ENCODE results near the gene MATN1.
A peak's percentile ranks its signal among the peaks of the same experiment; 100 is the strongest.

MATN1 gene

GRCh38 chr1:30713311-30713710 lies 10.1 kb downstream of the MATN1 start:
- no peak for DNase-seq
- Mint-ChIP-seq H3K9me3 (peaks cover 9% of the 10 kb centered on the region), H3K36me3 (ENCODE audit: low read depth) (peaks cover 9% of the 10 kb centered on the region), H3K27ac (no peak overlapping the region), H3K4me1 (ENCODE audit: low read depth) (peaks cover 9% of the 10 kb centered on the region), H3K27me3 (peaks cover 8% of the 10 kb centered on the region), H3K4me3 (no peak overlapping the region)

DNA sequence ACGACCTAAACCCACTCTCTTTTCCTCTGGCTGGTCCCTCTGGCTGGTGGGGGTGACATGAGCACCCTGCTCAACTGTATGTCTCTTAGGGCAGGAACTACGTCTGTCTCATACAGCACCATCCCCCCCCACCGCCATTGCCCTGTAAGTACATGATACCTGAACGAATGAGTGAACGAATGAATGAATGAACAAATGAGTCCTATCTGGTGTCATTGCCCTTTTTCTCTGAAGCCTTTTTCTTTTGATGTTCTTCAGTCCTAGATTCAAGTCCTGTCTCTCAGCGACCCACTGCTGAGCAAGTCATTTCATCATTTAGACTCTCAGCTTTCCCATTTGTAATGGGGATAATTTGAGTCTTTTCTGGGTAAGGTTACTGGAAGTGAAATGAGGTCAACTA lies 10.8 kb downstream of the MATN1 start:
- Mint-ChIP-seq H3K27me3 (peaks cover 10% of the 10 kb centered on the region), H3K4me3 (no peak overlapping the region)
- DNase-seq = no peak

GRCh38 chr1:30710407-30710806 lies 13.0 kb downstream of the MATN1 start:
- no peak for DNase-seq
- peaks cover 14% of the 10 kb centered on the region for H3K27me3 Mint-ChIP-seq
- H3K27ac Mint-ChIP-seq = no peak overlapping the region
- H3K4me1 Mint-ChIP-seq (ENCODE audit: low read depth) = peaks cover 2% of the 10 kb centered on the region
- H3K36me3 Mint-ChIP-seq (ENCODE audit: low read depth) = peaks cover 5% of the 10 kb centered on the region
- H3K9me3 Mint-ChIP-seq = peaks cover 6% of the 10 kb centered on the region
- H3K4me3 Mint-ChIP-seq = no peak overlapping the region

More for the DNA sequence above, 10.8 kb downstream of the MATN1 start:
- Mint-ChIP-seq H3K36me3 (ENCODE audit: low read depth) (peaks cover 9% of the 10 kb centered on the region), H3K9me3 (peaks cover 9% of the 10 kb centered on the region), H3K27ac (no peak overlapping the region), H3K4me1 (ENCODE audit: low read depth) (peaks cover 8% of the 10 kb centered on the region)

DNA sequence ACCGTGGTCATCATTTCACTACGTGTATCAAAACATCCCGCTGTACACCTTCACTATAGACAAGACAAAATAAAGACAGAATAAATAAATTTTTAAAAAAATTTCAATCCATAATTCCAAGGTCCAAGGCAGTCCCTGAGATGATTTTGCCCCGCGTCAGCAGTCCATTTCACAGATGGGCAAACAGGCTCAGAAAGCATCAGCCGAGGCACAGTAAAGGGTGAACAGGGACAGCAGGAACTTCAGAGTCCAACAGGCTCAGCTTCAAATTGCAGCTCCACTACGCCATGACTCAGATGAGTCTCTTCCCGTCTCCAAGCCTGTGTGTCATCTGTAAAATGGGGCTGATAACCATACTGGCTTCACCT lies 15.0 kb downstream of the MATN1 start:
- no peaks in the 10 kb centered on the region for H3K36me3 Mint-ChIP-seq (ENCODE audit: low read depth)
- no peak overlapping the region for H3K4me3 Mint-ChIP-seq
- H3K27ac Mint-ChIP-seq = no peak overlapping the region
- peaks cover 14% of the 10 kb centered on the region for H3K27me3 Mint-ChIP-seq
- peaks cover 2% of the 10 kb centered on the region for H3K4me1 Mint-ChIP-seq (ENCODE audit: low read depth)
- H3K9me3 Mint-ChIP-seq = no peaks in the 10 kb centered on the region
- no peak for DNase-seq

- no peak overlapping the region for H3K27ac Mint-ChIP-seq
- H3K27me3 Mint-ChIP-seq = peaks cover 13% of the 10 kb centered on the region
- no peaks in the 10 kb centered on the region for H3K36me3 Mint-ChIP-seq (ENCODE audit: low read depth)
- H3K4me3 Mint-ChIP-seq = no peak overlapping the region
- no peaks in the 10 kb centered on the region for H3K9me3 Mint-ChIP-seq
- H3K4me1 Mint-ChIP-seq (ENCODE audit: low read depth) = peaks cover 2% of the 10 kb centered on the region
- peak; percentile 82 for DNase-seq
Measured at GRCh38 chr1:30707412-30708360, 15.7 kb downstream of the MATN1 start.

GRCh38 chr1:30706528-30706927 lies 16.9 kb downstream of the MATN1 start:
- no peak overlapping the region for H3K4me3 Mint-ChIP-seq
- no peaks in the 10 kb centered on the region for H3K36me3 Mint-ChIP-seq (ENCODE audit: low read depth)
- peaks cover 2% of the 10 kb centered on the region for H3K4me1 Mint-ChIP-seq (ENCODE audit: low read depth)
- H3K9me3 Mint-ChIP-seq = no peaks in the 10 kb centered on the region
- no peak for DNase-seq
- peaks cover 10% of the 10 kb centered on the region for H3K27me3 Mint-ChIP-seq
- H3K27ac Mint-ChIP-seq = no peak overlapping the region

DNA sequence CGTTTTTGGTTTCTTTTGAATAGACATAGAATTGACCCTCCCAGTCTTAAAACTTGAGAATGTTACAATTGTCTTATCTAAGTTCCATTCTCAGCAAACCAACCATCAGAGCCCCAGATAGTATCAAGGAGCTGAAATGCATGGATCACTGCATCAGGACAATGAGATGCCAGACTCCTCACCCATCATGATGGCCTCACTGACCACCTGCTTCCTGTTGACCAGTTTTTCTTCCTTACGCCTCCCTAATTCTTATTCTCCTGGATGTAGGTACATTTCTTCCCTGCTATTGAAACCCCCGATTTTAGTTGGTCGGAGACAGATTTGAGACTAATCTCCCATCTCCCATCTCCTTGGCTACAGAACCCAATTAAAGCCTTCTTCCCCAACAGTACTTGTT lies 17.7 kb downstream of the MATN1 start:
- H3K27me3 Mint-ChIP-seq = peaks cover 10% of the 10 kb centered on the region
- H3K27ac Mint-ChIP-seq = no peak overlapping the region
- no peaks in the 10 kb centered on the region for H3K36me3 Mint-ChIP-seq (ENCODE audit: low read depth)
- no peak for DNase-seq
- no peak overlapping the region for H3K4me3 Mint-ChIP-seq
- H3K4me1 Mint-ChIP-seq (ENCODE audit: low read depth) = peaks cover 2% of the 10 kb centered on the region
- H3K9me3 Mint-ChIP-seq = no peaks in the 10 kb centered on the region

- H3K27me3 Mint-ChIP-seq = peaks cover 10% of the 10 kb centered on the region
- H3K36me3 Mint-ChIP-seq (ENCODE audit: low read depth) = no peaks in the 10 kb centered on the region
- H3K9me3 Mint-ChIP-seq = no peaks in the 10 kb centered on the region
- no peak overlapping the region for H3K4me3 Mint-ChIP-seq
- DNase-seq = no peak
- no peak overlapping the region for H3K27ac Mint-ChIP-seq
- H3K4me1 Mint-ChIP-seq (ENCODE audit: low read depth) = peaks cover 2% of the 10 kb centered on the region
Measured at GRCh38 chr1:30704765-30705509, 18.4 kb downstream of the MATN1 start.

DNA sequence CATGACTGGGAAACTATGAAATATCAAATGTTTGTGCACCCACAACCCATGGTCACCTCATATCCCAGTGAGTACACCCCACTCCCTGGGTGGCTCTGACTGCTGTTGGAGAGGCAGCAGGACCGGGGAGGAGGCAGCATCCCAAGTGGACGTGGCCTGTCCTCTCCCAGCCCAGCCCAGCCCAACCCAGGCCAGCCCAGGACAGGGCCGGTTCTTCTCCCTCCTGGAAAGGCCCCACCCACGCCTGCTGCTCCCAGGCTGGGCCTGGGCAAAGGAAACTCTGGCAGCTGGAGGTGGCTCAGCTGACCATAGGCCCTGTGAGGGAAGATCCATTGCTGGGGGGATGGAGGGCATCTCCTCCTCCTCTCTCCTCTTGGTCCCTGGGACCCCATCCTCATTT lies 19.1 kb downstream of the MATN1 start:
- H3K27ac Mint-ChIP-seq = no peak overlapping the region
- peaks cover 10% of the 10 kb centered on the region for H3K27me3 Mint-ChIP-seq
- DNase-seq = no peak
- no peak overlapping the region for H3K4me3 Mint-ChIP-seq
- peaks cover 2% of the 10 kb centered on the region for H3K4me1 Mint-ChIP-seq (ENCODE audit: low read depth)
- no peaks in the 10 kb centered on the region for H3K36me3 Mint-ChIP-seq (ENCODE audit: low read depth)
- H3K9me3 Mint-ChIP-seq = no peaks in the 10 kb centered on the region

- H3K4me1 Mint-ChIP-seq (ENCODE audit: low read depth) = no peaks in the 10 kb centered on the region
- DNase-seq = no peak
- no peak overlapping the region for H3K27ac Mint-ChIP-seq
- no peak overlapping the region for H3K4me3 Mint-ChIP-seq
- H3K27me3 Mint-ChIP-seq = peaks cover 4% of the 10 kb centered on the region
- no peaks in the 10 kb centered on the region for H3K36me3 Mint-ChIP-seq (ENCODE audit: low read depth)
- H3K9me3 Mint-ChIP-seq = no peaks in the 10 kb centered on the region
Measured at GRCh38 chr1:30702823-30703222, 20.6 kb downstream of the MATN1 start.

GRCh38 chr1:30701258-30701633 lies 22.1 kb downstream of the MATN1 start:
- no peaks in the 10 kb centered on the region for H3K9me3 Mint-ChIP-seq
- no peaks in the 10 kb centered on the region for H3K4me1 Mint-ChIP-seq (ENCODE audit: low read depth)
- H3K4me3 Mint-ChIP-seq = no peak overlapping the region
- no peaks in the 10 kb centered on the region for H3K36me3 Mint-ChIP-seq (ENCODE audit: low read depth)
- H3K27me3 Mint-ChIP-seq = no peaks in the 10 kb centered on the region
- no peak for DNase-seq
- no peak overlapping the region for H3K27ac Mint-ChIP-seq

DNA sequence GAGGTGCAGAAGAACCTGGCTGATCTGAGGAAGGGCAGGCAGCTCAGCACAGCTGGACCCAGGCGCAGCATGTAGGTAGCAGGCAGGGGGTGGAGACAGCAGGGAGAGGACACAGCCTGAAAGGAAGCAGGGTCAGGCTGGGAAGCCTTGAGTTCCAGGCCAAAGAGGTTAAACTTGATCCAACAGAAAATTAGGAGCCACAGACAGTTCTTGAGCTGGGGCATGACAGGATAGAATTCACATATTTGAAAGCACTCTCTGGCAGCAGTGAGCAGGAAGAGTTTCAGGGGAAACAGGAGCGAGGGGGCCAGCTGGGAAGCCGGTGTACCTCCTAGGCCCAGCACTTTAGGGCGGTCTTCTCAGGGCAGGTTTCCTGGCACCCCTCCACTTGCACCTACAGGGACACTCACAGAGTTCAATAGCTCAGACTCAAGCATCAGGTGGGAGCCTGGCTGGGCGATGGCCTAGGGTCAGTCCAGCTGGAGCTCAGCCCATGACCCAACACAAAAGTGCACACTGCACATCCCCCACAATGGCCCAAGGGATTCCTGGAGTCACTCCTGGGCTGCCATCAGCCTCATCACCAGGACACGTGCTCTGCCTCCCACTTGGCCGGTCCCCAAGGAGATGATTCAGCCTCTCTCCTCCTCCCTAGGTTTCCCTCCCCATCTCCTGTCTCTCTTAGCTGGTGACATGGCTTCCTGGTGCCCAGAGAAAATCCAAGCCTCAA lies 22.7 kb downstream of the MATN1 start:
- no peaks in the 10 kb centered on the region for H3K4me1 Mint-ChIP-seq (ENCODE audit: low read depth)
- no peak overlapping the region for H3K27ac Mint-ChIP-seq
- no peaks in the 10 kb centered on the region for H3K27me3 Mint-ChIP-seq
- H3K36me3 Mint-ChIP-seq (ENCODE audit: low read depth) = no peaks in the 10 kb centered on the region
- no peak for DNase-seq
- no peak overlapping the region for H3K4me3 Mint-ChIP-seq
- no peaks in the 10 kb centered on the region for H3K9me3 Mint-ChIP-seq

DNA sequence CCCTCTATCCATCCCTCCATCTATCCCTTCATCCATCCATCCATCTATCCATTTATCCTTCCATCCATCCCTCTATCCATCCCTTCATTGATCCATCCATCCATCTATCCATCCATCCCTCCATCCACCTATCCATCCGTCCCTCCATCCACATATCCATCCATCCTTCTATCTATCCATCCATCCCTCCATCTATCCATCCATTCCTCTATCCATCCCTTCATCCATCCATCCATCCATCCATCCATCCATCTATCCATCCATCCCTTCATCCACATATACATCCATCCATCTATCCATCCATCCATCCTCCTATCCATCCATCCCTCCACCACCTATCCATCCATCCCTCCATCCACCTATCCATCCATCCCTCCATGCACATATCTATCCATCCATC lies 23.6 kb downstream of the MATN1 start:
- Mint-ChIP-seq H3K36me3 (ENCODE audit: low read depth) (no peaks in the 10 kb centered on the region), H3K4me1 (ENCODE audit: low read depth) (no peaks in the 10 kb centered on the region), H3K4me3 (no peak overlapping the region), H3K27ac (no peak overlapping the region), H3K27me3 (no peaks in the 10 kb centered on the region), H3K9me3 (no peaks in the 10 kb centered on the region)
- no peak for DNase-seq

DNA sequence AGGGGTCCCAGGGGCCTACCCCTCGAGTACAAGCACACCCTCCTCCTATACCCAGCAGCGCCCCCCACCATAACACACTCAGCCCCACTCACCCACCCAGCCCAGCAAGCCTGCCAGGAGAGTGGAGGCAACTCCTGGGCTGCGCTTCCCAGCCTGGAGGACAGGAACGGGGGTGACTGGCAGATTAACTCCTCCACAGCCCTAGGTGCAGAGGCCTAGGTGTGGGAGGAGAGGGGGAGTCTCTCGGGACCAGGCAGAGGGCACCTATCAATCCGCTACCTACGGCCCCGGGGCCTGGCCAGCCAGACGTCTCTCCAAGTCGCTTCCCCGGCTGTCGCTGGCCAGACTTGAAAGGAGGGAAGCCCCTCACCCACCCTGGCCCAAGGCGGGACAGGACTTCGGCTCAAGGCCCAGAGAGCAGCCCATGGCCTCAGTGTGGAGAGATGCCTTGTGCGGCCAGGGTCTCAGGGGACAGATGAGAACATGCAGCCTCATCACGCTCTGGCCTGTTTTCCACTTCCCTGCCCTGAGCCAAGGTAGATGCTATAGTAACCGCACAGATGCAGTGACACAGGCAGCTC lies 24.9 kb downstream of the MATN1 start:
- Mint-ChIP-seq H3K4me1 (ENCODE audit: low read depth) (no peaks in the 10 kb centered on the region), H3K27me3 (no peaks in the 10 kb centered on the region), H3K9me3 (no peaks in the 10 kb centered on the region), H3K27ac (no peak overlapping the region), H3K36me3 (ENCODE audit: low read depth) (no peaks in the 10 kb centered on the region), H3K4me3 (no peak overlapping the region)
- DNase-seq = no peak
